ENCODE results near the gene ENAH. TPM values are rescaled to one million over a fixed set of nuclear protein-coding genes. Genes with fewer than 3 reads are reported as not detected.

Gene ENAH
- polyA plus RNA-seq, 1 of the 3 experiments (the other 2 are of a cell fraction), result 48.9 TPM

GRCh38 chr1:225476100-225476511 is 176.8 kb downstream of the ENAH start:
- Histone ChIP-seq H3K4me3 (ENCODE audit: low read depth in 2 of 2, low read length in 1 of 2) (no peak overlapping the region), H3K4me1 (ENCODE audit: control insufficient read depth in 1 of 2, insufficient read depth in 2 of 2, low read depth in 1 of 2, low read length in 1 of 2) (peaks cover 0 to 6% of the 10 kb centered on the region in 2 experiments; a peak in 2 of 4 replicates), H3K27ac (ENCODE audit: low read depth in 2 of 2, low read length in 1 of 2) (no peak overlapping the region), H3K4me2 (no peak overlapping the region), H3K9me2 (no peaks in the 10 kb centered on the region), H2AFZ (ENCODE audit: low read depth) (no peak overlapping the region), H3K9ac (no peak overlapping the region), H3K36me3 (replicated peaks in 1 of 2; ENCODE audit: control insufficient read depth in 1 of 2, insufficient read depth in 2 of 2, low read length in 1 of 2) (no peaks in the 10 kb centered on the region), H3F3A (replicated peaks; ENCODE audit: insufficient read depth) (no peaks in the 10 kb centered on the region), H3K27me3 (ENCODE audit: insufficient read depth) (no peaks in the 10 kb centered on the region), H4K20me1 (ENCODE audit: insufficient read depth) (no peaks in the 10 kb centered on the region), H3K9me3 (no peaks in the 10 kb centered on the region), H3K79me2 (ENCODE audit: insufficient read depth) (no peaks in the 10 kb centered on the region)
- 76% methylated on average over 7 of the region's 7 CpGs for WGBS (ENCODE audit: low lambda C conversion rate)
- POLR2A ChIA-PET, result no interaction called here
- CTCF ChIA-PET, result interaction anchor here (0.6 to 19.4 kb wide), 19 partner anchors 10 to 649 kb away, joined by 3 to 473 read pairs (median 11); partner anchors contain the start of gene SRP9
- TF ChIP-seq TEAD4 (IDR thresholded peaks at IDR 0.05; ENCODE audit: borderline replicate concordance, insufficient read depth) (no peak), FOXJ3 (CRISPR knock-in tag; IDR thresholded peaks at IDR 0.05) (no peak), GABPA (IDR thresholded peaks at IDR 0.05; ENCODE audit: low read depth) (no peak), CTCF (IDR thresholded peaks at IDR 0.05) (no peak), SIN3A (IDR thresholded peaks at IDR 0.05; ENCODE audit: borderline replicate concordance, low read depth, low read length) (no peak), FOXM1 (IDR thresholded peaks at IDR 0.05; ENCODE audit: low read depth) (no peak), TCF12 (IDR thresholded peaks at IDR 0.05) (no peak), FOSL2 (IDR thresholded peaks at IDR 0.05; ENCODE audit: borderline replicate concordance, low read depth) (no peak), POLR2AphosphoS5 (IDR thresholded peaks at IDR 0.05; ENCODE audit: low read depth, low read length) (no peak), GATA2 (CRISPR knock-in tag; IDR thresholded peaks at IDR 0.05) (no peak), ZBTB33 (IDR thresholded peaks at IDR 0.05; ENCODE audit: borderline replicate concordance, low read depth) (no peak), RCOR1 (IDR thresholded peaks at IDR 0.05; ENCODE audit: low read length) (no peak), ELF1 (IDR thresholded peaks at IDR 0.05) (no peak), EZH2phosphoT487 (IDR thresholded peaks at IDR 0.05; ENCODE audit: borderline replicate concordance, low read depth) (no peak)
- TF ChIP-seq, protein P1, sequence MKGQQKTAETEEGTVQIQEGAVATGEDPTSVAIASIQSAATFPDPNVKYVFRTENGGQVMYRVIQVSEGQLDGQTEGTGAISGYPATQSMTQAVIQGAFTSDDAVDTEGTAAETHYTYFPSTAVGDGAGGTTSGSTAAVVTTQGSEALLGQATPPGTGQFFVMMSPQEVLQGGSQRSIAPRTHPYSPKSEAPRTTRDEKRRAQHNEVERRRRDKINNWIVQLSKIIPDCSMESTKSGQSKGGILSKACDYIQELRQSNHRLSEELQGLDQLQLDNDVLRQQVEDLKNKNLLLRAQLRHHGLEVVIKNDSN (IDR thresholded peaks at IDR 0.05; ENCODE audit: borderline replicate concordance, low read depth), result no peak
- TF ChIP-seq, protein P2, sequence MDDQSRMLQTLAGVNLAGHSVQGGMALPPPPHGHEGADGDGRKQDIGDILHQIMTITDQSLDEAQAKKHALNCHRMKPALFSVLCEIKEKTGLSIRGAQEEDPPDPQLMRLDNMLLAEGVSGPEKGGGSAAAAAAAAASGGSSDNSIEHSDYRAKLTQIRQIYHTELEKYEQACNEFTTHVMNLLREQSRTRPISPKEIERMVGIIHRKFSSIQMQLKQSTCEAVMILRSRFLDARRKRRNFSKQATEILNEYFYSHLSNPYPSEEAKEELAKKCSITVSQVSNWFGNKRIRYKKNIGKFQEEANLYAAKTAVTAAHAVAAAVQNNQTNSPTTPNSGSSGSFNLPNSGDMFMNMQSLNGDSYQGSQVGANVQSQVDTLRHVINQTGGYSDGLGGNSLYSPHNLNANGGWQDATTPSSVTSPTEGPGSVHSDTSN (IDR thresholded peaks at IDR 0.05), result no peak
- TF ChIP-seq, protein P3, sequence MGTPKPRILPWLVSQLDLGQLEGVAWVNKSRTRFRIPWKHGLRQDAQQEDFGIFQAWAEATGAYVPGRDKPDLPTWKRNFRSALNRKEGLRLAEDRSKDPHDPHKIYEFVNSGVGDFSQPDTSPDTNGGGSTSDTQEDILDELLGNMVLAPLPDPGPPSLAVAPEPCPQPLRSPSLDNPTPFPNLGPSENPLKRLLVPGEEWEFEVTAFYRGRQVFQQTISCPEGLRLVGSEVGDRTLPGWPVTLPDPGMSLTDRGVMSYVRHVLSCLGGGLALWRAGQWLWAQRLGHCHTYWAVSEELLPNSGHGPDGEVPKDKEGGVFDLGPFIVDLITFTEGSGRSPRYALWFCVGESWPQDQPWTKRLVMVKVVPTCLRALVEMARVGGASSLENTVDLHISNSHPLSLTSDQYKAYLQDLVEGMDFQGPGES (IDR thresholded peaks at IDR 0.05; ENCODE audit: low read depth, low read length), result no peak
- no peak for DNase-seq
